H1 (cell line): Measurements from ENCODE around the gene PRAMEF8. TPM values are rescaled to one million over a fixed set of nuclear protein-coding genes. Genes with fewer than 3 reads are reported as not detected.
"Not testable (repeated sequence)": the region's sequence is repeated elsewhere in the genome, so short reads cannot be mapped to it uniquely, and the experiment has no call there.

Experiments
- CTCF ChIA-PET: fragments of 300-600 bp; sonication (Branson Sonifier 250); formaldehyde crosslinking; loops from one replicate; lab custom pipeline; 2021; ENCODE audit not compliant: partially characterized antibody; lab: Charles Lee
- POLR2A ChIA-PET: fragments of 300-600 bp; sonication (Branson Sonifier 250); formaldehyde crosslinking; loops from one replicate; lab custom pipeline; 2021; ENCODE audit warnings: inconsistent platforms; ENCODE audit not compliant: partially characterized antibody; lab: Charles Lee
- DNase-seq, 2 experiments: peaks; one replicate each; pipeline versions ENCODE4 v3.0.0 to v3.0.0-alpha.2; 2010 to 2022; ENCODE audit warnings: low spot score in 2 of 2, low read depth in 1 of 2, mixed read lengths in 1 of 2
- FAIRE-seq: peaks from 2 replicates; lab custom pipeline; 2011; peaks lifted over from hg19 to GRCh38; lab: Jason Lieb, UNC
- H2AFZ ChIP-seq: 2 replicates; pipeline ENCODE4 v1.8.1; 2012; ENCODE audit warnings: low read length, inconsistent platforms
- H2AK5ac ChIP-seq: 2 replicates; pipeline ENCODE4 v1.6.1; 2013; ENCODE audit warnings: low read depth, low read length
- H2BK120ac ChIP-seq: replicated peaks from 2 replicates; pipeline ENCODE3; 2013; ENCODE audit warnings: low read depth, low read length, inconsistent platforms
- H2BK12ac ChIP-seq: 2 replicates; pipeline ENCODE4 v1.6.1; 2013; ENCODE audit warnings: low read depth, low read length
- H2BK15ac ChIP-seq: 2 replicates; pipeline ENCODE4 v1.6.1; 2013; ENCODE audit warnings: low read length
- H2BK20ac ChIP-seq: 2 replicates; pipeline ENCODE4 v1.6.1; 2013; ENCODE audit warnings: low read length
- H2BK5ac ChIP-seq: 2 replicates; pipeline ENCODE4 v1.6.1; 2013; ENCODE audit warnings: low read depth, low read length
- H3K14ac ChIP-seq: 2 replicates; pipeline ENCODE4 v1.6.1; 2013; ENCODE audit warnings: inconsistent platforms; ENCODE audit not compliant: insufficient read length
- H3K18ac ChIP-seq: 2 replicates; pipeline ENCODE4 v1.6.1; 2013; ENCODE audit warnings: low read length; ENCODE audit errors: extremely low read depth
- H3K23ac ChIP-seq: 2 replicates; pipeline ENCODE4 v1.6.1; 2013; ENCODE audit warnings: inconsistent platforms; ENCODE audit not compliant: insufficient read length
- H3K23me2 ChIP-seq: 2 replicates; pipeline ENCODE4 v1.6.1; 2013; ENCODE audit warnings: low read depth, low read length
- H3K27ac ChIP-seq: 2 replicates; pipeline ENCODE4 v1.6.1; 2011; ENCODE audit warnings: low read depth, low read length, inconsistent platforms
- H3K27me3 ChIP-seq, 4 experiments: replicated peaks in 1 of 4; 1 replicate in 1 of 4; 2 replicates in 3 of 4; pipeline versions ENCODE4 v1.6.1 to v1.8.1; 2011 to 2013; ENCODE audit warnings: low read length in 3 of 4, mild to moderate bottlenecking in 3 of 4, inconsistent platforms in 2 of 4, mixed read lengths in 2 of 4, moderate library complexity in 1 of 4; ENCODE audit not compliant: control insufficient read depth in 3 of 4, insufficient read depth in 3 of 4; ENCODE audit errors: extremely low read depth in 1 of 4
- H3K36me3 ChIP-seq, 4 experiments: 2 replicates each; pipeline versions ENCODE4 v1.6.1 to v1.8.1; 2011 to 2013; ENCODE audit warnings: mild to moderate bottlenecking in 4 of 4, low read length in 3 of 4, moderate library complexity in 2 of 4, control low read depth in 1 of 4, inconsistent platforms in 1 of 4; ENCODE audit not compliant: insufficient read depth in 4 of 4, control insufficient read depth in 2 of 4
- H3K4ac ChIP-seq: replicated peaks from 2 replicates; pipeline ENCODE3; 2013; ENCODE audit warnings: low read length, low read depth, mixed read lengths, inconsistent platforms; ENCODE audit not compliant: insufficient read length
- H3K4me1 ChIP-seq, 4 experiments: replicated peaks in 1 of 4; 1 replicate in 1 of 4; 2 replicates in 3 of 4; pipeline versions ENCODE4 v1.6.1 to v1.8.1; 2011 to 2013; ENCODE audit warnings: low read length in 3 of 4, inconsistent platforms in 2 of 4, mixed read lengths in 1 of 4; ENCODE audit not compliant: insufficient read depth in 4 of 4, control insufficient read depth in 3 of 4
- H3K4me2 ChIP-seq, 2 experiments: 2 replicates each; pipeline versions ENCODE4 v1.6.1 to v1.8.1; 2011 to 2013; ENCODE audit warnings: low read depth in 2 of 2, low read length in 2 of 2, control low read depth in 1 of 2, inconsistent platforms in 1 of 2, mild to moderate bottlenecking in 1 of 2; ENCODE audit not compliant: insufficient read depth in 1 of 2
- H3K4me3 ChIP-seq, 4 experiments: fragments of 200-600, 300-600 bp in 1 of 4; sonication (generic), shearing (Covaris generic), sonication (Bioruptor Twin) in 1 of 4; 2 replicates each; pipeline versions ENCODE4 v1.5.1 to v1.8.1; 2011 to 2016; ENCODE audit warnings: low read length in 4 of 4, low read depth in 3 of 4, control low read depth in 2 of 4, inconsistent platforms in 2 of 4, mild to moderate bottlenecking in 2 of 4, mixed read lengths in 1 of 4, moderate library complexity in 1 of 4; ENCODE audit not compliant: insufficient read depth in 2 of 4; ENCODE audit errors: extremely low read depth in 1 of 4
- H3K56ac ChIP-seq: replicated peaks from 2 replicates; pipeline ENCODE3; 2013; ENCODE audit warnings: low read depth, mild to moderate bottlenecking, mixed read lengths, low read length, inconsistent platforms; ENCODE audit not compliant: insufficient read length
- H3K79me1 ChIP-seq: 2 replicates; pipeline ENCODE4 v1.6.1; 2013; ENCODE audit warnings: low read depth, low read length, control low read depth
- H3K79me2 ChIP-seq, 2 experiments: 2 replicates each; pipeline versions ENCODE4 v1.6.1 to v1.8.1; 2012 to 2013; ENCODE audit warnings: low read length in 2 of 2, mild to moderate bottlenecking in 2 of 2, inconsistent platforms in 1 of 2; ENCODE audit not compliant: insufficient read depth in 2 of 2, control insufficient read depth in 1 of 2
- H3K9ac ChIP-seq, 4 experiments: replicated peaks in 1 of 4; 1 replicate in 1 of 4; 2 replicates in 3 of 4; pipeline versions ENCODE4 v1.6.1 to v1.8.1; 2011 to 2013; ENCODE audit warnings: low read depth in 3 of 4, low read length in 3 of 4, control low read depth in 2 of 4, mild to moderate bottlenecking in 2 of 4, moderate library complexity in 2 of 4, inconsistent platforms in 1 of 4; ENCODE audit errors: extremely low read depth in 1 of 4
- H3K9me3 ChIP-seq, 2 experiments: 2 replicates each; pipeline versions ENCODE4 v1.6.1 to v1.8.1; 2012 to 2013; ENCODE audit warnings: mild to moderate bottlenecking in 2 of 2, moderate library complexity in 2 of 2, control low read depth in 1 of 2, inconsistent platforms in 1 of 2, low read depth in 1 of 2, low read length in 1 of 2, mixed read lengths in 1 of 2; ENCODE audit not compliant: insufficient read depth in 2 of 2
- H4K20me1 ChIP-seq, 2 experiments: replicated peaks in 1 of 2; 2 replicates each; pipeline versions ENCODE3 to v1.8.1; 2011 to 2013; ENCODE audit warnings: inconsistent platforms in 2 of 2, low read length in 2 of 2, mild to moderate bottlenecking in 1 of 2; ENCODE audit not compliant: insufficient read depth in 2 of 2, control insufficient read depth in 1 of 2
- H4K5ac ChIP-seq: 2 replicates; pipeline ENCODE4 v1.6.1; 2013; ENCODE audit warnings: low read length, low read depth, mixed read lengths, inconsistent platforms; ENCODE audit not compliant: insufficient read length
- H4K8ac ChIP-seq: 2 replicates; pipeline ENCODE4 v1.8.0; 2013; ENCODE audit warnings: mild to moderate bottlenecking, moderate library complexity, low read length, inconsistent platforms; ENCODE audit not compliant: insufficient read depth; ENCODE audit errors: extremely low read depth
- H4K91ac ChIP-seq: replicated peaks from 2 replicates; pipeline ENCODE3; 2013; ENCODE audit warnings: low read length, mixed read lengths, inconsistent platforms; ENCODE audit not compliant: insufficient read length
- WGBS, 2 experiments: shearing (Covaris generic) in 1 of 2; methylation state at CpG; one replicate each; pipeline versions ENCODE4 v1.1.6 to v1.1.7; 2013 to 2015; ENCODE audit warnings: low lambda C conversion rate in 2 of 2, mixed read lengths in 2 of 2, inconsistent platforms in 1 of 2, low coverage in 1 of 2, missing lambda C conversion rate in 1 of 2; ENCODE audit not compliant: insufficient replicate concordance in 2 of 2, insufficient coverage in 1 of 2, insufficient read length in 1 of 2; ENCODE audit errors: extremely low coverage in 1 of 2, missing lambda C conversion rate in 1 of 2; 5-methylcytosine and 5-hydroxymethylcytosine counted together
- polyA plus RNA-seq, 7 experiments: library from polyadenylated mRNA; depleted of rRNA in 3 of 7; stranded (reverse) in 5 of 7; unstranded in 2 of 7; fragments of >200 nt in 5 of 7; fragments of 200-250 nt in 2 of 7; gene quantifications; 1 replicate in 5 of 7; 2 replicates in 1 of 7; 4 replicates in 1 of 7; pipeline versions ENCODE4 v1.2.1 to v1.2.3, GENCODE V29; 2011 to 2013; ENCODE audit warnings: missing spikeins in 2 of 7, mixed read lengths in 2 of 7
- total RNA-seq: library from RNA; stranded (reverse); fragmentation: NEBNext Ultra II Directional; extraction: Animal tissue kit (Norgen Biotek cat#: 25700); gene quantifications from 2 replicates; pipeline ENCODE4 v1.2.1, GENCODE V29; 2021

PRAMEF8 gene
- total and polyA plus RNA-seq, 2 of the 8 experiments (the other 6 are each of a cell fraction or from before 2014, with no cell fraction given): not detected

GRCh38 chr1:13265124-13265523 is 19.8 kb downstream of the PRAMEF8 start:
- H4K20me1 ChIP-seq, H3K9ac ChIP-seq, H3K14ac ChIP-seq, H2AFZ ChIP-seq, POLR2A ChIA-PET, H4K91ac ChIP-seq, H2BK15ac ChIP-seq, H3K27me3 ChIP-seq, H4K5ac ChIP-seq, H3K4me1 ChIP-seq, H3K27ac ChIP-seq, H3K56ac ChIP-seq, H2AK5ac ChIP-seq, H2BK120ac ChIP-seq, H3K36me3 ChIP-seq, H3K79me1 ChIP-seq, H3K23me2 ChIP-seq, H3K18ac ChIP-seq, H2BK20ac ChIP-seq, H3K4me3 ChIP-seq, H2BK5ac ChIP-seq, H3K4ac ChIP-seq, H3K4me2 ChIP-seq, DNase-seq, H3K23ac ChIP-seq, H3K79me2 ChIP-seq, H3K9me3 ChIP-seq, H2BK12ac ChIP-seq, H4K8ac ChIP-seq, FAIRE-seq, CTCF ChIA-PET: not testable (repeated sequence)
- WGBS, 2 experiments: no CpG with 5 or more reads among the region's 3 CpGs

GRCh38 chr1:13253898-13254297 is 31.0 kb downstream of the PRAMEF8 start, which contains the start of gene PRAMEF5:
Gene PRAMEF5 (plus strand): TSS chr1:13254198. CDS start chr1:13259269, 5,071 bp downstream.
- H4K20me1 ChIP-seq, H2AFZ ChIP-seq, H3K23ac ChIP-seq, H3K56ac ChIP-seq, POLR2A ChIA-PET, DNase-seq, H3K4ac ChIP-seq, H2BK15ac ChIP-seq, H3K27me3 ChIP-seq, FAIRE-seq, H3K36me3 ChIP-seq, H3K18ac ChIP-seq, H2BK120ac ChIP-seq, H3K9me3 ChIP-seq, H3K4me1 ChIP-seq, H2BK5ac ChIP-seq, CTCF ChIA-PET, H2AK5ac ChIP-seq, H3K9ac ChIP-seq, H3K4me2 ChIP-seq, H3K79me1 ChIP-seq, H4K91ac ChIP-seq, H4K5ac ChIP-seq, H2BK20ac ChIP-seq, H3K4me3 ChIP-seq, H3K27ac ChIP-seq, H2BK12ac ChIP-seq, H3K79me2 ChIP-seq, H4K8ac ChIP-seq, H3K23me2 ChIP-seq, H3K14ac ChIP-seq: not testable (repeated sequence)
- WGBS, 2 experiments: no CpG with 5 or more reads among the region's 5 CpGs
